Inflammatory macrophage treated with lipopolysaccharide for 1 hour (primary cell): Measurements from ENCODE around the gene AAMP.

Experiments used
- DNase-seq, 2 donors: peaks; one replicate each; pipeline ENCODE4 v3.0.0-alpha.2; 2020 to 2022

AAMP gene

GRCh38 chr2:218218268-218219185 is 51.4 kb downstream of the AAMP start:
- peak; percentile 58 to 70 for DNase-seq

DNA sequence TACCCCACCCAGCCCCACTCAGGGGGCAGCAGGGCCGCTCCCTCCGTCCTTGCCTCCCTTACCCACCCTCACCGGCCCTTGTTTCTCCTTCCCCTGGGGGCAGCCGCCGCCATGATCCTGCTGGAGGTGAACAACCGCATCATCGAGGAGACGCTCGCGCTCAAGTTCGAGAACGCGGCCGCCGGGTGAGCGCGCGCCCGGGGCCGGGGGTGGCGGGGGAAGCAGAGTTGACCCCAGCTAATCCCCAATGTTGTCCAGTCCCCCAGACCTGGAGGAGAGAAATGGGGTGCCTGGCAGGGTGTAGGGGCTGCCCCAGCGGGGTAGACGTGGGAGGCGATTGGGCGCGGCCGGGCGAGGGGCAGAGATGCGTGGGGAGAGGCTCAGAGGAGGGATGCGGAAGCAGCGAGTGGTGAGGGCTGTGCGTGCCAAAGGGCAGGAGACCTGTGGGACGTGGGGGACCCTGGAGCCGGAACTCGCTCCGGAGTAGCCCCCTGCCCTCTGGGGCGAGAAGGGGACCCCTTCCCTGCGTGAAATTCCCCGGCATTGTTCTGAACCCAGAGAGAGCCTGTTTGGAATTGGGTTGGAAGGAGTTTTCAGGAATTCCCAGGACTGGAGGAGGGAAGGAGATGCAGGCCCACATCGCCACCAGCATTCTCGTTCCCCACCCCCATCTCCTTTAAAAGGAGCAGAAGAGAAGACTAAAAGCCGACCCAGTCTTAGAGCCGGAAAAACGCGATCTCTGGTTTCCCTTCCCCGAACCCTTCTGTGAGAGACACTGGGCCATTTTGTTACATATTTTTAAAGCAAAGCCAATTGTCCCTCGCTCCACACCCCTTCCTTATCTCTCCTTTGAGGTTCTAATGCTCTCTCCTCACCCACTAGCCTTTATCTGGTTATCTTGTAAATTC is 52.3 kb downstream of the AAMP start:
- DNase-seq = peak; percentile 84 to 91

- peak; percentile 95 to 97 for DNase-seq
Observed at GRCh38 chr2:218216674-218217359, 53.1 kb downstream of the AAMP start, which contains the start of gene ARPC2. ARPC2 (plus strand) TSS chr2:218217189; CDS start chr2:218217471, 282 bp downstream.

DNA sequence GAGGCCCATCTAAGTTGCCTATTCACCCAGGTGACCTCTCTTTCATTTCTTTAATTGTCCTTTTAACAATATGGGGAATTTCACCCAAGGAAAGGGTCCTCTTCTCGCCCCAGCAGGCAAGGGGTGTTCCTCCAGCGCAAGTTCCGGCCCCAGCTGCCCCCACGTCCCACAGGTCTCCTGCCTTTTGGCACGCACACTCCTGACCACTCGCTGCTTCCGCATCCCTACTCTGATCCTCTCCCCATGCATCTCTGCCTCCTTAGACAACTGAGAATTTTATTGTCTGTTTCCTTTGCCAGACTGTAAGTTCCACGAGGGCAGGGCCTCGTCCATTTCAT is 53.6 kb downstream of the AAMP start:
- DNase-seq = no peak
